Fibroblast of villous mesenchyme (primary cell): Measurements from ENCODE around the gene CPSF4L. TPM values are rescaled to one million over a fixed set of nuclear protein-coding genes. Genes with fewer than 3 reads are reported as not detected.

Experiments used
- DNase-seq: peaks from one replicate; pipeline ENCODE4 v3.0.0-alpha.2; 2010; ENCODE audit warnings: low read depth
- H3K4me3 ChIP-seq: 2 replicates; pipeline ENCODE4 v1.5.1; 2011; ENCODE audit warnings: low read depth, mild to moderate bottlenecking, low read length
- total RNA-seq: library from RNA; depleted of rRNA; stranded (reverse); fragments of >200 nt; gene quantifications from 2 replicates; pipeline ENCODE4 v1.2.3, GENCODE V29; 2012
- TF ChIP-seq, protein P1 (sequence below): IDR thresholded peaks from 2 replicates; pipeline ENCODE4 v1.5.1; 2012; ENCODE audit warnings: low read depth, mild to moderate bottlenecking, low read length; ENCODE audit not compliant: insufficient read depth

The CPSF4L gene
- total RNA-seq, 1 donor, result not detected

DNA sequence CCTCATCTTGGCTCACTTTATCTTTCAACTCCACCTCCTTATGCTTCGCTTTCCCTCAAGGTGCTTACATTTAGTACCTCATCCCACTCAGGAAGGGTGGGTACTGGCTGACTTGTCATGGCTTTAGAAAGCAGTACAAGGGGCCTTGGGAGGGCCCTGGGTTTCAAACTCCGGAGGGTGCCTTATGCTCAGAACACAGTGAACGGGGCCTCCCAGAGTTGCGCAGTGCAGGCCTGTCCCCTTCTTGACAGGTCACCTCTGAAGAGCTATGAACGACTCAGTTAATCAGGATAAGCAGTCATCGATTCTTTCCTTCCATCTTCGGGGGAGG lies 62.8 kb downstream of the CPSF4L start:
- TF ChIP-seq, protein P1, sequence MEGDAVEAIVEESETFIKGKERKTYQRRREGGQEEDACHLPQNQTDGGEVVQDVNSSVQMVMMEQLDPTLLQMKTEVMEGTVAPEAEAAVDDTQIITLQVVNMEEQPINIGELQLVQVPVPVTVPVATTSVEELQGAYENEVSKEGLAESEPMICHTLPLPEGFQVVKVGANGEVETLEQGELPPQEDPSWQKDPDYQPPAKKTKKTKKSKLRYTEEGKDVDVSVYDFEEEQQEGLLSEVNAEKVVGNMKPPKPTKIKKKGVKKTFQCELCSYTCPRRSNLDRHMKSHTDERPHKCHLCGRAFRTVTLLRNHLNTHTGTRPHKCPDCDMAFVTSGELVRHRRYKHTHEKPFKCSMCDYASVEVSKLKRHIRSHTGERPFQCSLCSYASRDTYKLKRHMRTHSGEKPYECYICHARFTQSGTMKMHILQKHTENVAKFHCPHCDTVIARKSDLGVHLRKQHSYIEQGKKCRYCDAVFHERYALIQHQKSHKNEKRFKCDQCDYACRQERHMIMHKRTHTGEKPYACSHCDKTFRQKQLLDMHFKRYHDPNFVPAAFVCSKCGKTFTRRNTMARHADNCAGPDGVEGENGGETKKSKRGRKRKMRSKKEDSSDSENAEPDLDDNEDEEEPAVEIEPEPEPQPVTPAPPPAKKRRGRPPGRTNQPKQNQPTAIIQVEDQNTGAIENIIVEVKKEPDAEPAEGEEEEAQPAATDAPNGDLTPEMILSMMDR, result no peak
- DNase-seq, result no peak
- no peak overlapping the region for H3K4me3 ChIP-seq

Other genes starting within 250 kb of the CPSF4L start
- 14.8 and 16.0 TPM in 2 replicates for gene SLC39A11, start 169.2 kb downstream of the CPSF4L start, total RNA-seq
- gene SSTR2, start 96.9 kb downstream of the CPSF4L start, total RNA-seq, result not detected in 2 replicates
- 25.9 and 26.7 TPM in 2 replicates for gene COG1, start 68.8 kb downstream of the CPSF4L start, total RNA-seq
- gene CDC42EP4, start 50.1 kb upstream of the CPSF4L start, total RNA-seq, result 36.4 and 54.8 TPM in 2 replicates